Mammary epithelial cell (primary cell): Measurements from ENCODE around the gene DNAH14.

Experiments used
- EZH2 ChIP-seq: IDR thresholded peaks from 2 replicates; pipeline ENCODE4 v1.6.1; 2012; ENCODE audit warnings: low read length, inconsistent platforms, borderline replicate concordance
- TF ChIP-seq, protein P1 (sequence below), 2 donors: IDR thresholded peaks in 1 of 2; conservative IDR thresholded peaks in 1 of 2; 2 replicates each; pipeline ENCODE4 v1.5.1; 2011 to 2012; ENCODE audit warnings: inconsistent platforms in 2 of 2, low read length in 2 of 2, mild to moderate bottlenecking in 2 of 2, control low read depth in 1 of 2, low read depth in 1 of 2; ENCODE audit not compliant: insufficient read depth in 1 of 2; ENCODE audit errors: extremely low read depth in 1 of 2

DNA sequence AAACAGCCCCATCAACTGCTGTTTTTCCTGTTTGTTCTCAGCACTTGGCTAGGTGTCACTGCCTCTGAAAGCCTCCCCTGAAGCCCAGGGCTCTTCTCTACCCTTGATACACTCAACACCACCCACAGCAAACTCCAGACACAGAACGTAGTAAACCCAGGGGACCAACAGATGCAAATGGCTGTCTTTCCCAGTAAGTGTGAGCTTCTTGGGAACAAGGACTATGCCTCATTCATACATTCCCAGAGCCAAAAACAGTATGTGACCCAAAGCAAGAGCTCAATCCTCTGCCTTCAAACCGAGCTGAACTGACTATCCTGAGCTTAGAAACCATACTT is 494.0 kb downstream of the DNAH14 start:
- TF ChIP-seq, protein P1, sequence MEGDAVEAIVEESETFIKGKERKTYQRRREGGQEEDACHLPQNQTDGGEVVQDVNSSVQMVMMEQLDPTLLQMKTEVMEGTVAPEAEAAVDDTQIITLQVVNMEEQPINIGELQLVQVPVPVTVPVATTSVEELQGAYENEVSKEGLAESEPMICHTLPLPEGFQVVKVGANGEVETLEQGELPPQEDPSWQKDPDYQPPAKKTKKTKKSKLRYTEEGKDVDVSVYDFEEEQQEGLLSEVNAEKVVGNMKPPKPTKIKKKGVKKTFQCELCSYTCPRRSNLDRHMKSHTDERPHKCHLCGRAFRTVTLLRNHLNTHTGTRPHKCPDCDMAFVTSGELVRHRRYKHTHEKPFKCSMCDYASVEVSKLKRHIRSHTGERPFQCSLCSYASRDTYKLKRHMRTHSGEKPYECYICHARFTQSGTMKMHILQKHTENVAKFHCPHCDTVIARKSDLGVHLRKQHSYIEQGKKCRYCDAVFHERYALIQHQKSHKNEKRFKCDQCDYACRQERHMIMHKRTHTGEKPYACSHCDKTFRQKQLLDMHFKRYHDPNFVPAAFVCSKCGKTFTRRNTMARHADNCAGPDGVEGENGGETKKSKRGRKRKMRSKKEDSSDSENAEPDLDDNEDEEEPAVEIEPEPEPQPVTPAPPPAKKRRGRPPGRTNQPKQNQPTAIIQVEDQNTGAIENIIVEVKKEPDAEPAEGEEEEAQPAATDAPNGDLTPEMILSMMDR (conservative IDR thresholded peaks at IDR 0.05 in 1 of 2, IDR thresholded peaks at IDR 0.05 in 1 of 2; ENCODE audit: extremely low read depth in 1 of 2, insufficient read depth in 1 of 2, low read depth in 1 of 2, low read length in 2 of 2): no peak
- TF ChIP-seq EZH2: no peak
